B cell (primary cell): ENCODE data around the gene TAS1R2. TPM values are rescaled to one million over a fixed set of nuclear protein-coding genes. Genes with fewer than 3 reads are reported as not detected.

ENCODE experiments used
- ATAC-seq: fragments of 200-7000 bp; cut with Tn5 transposase; one replicate; pipeline ENCODE4 v1.10.0; 2021; ENCODE audit warnings: low read depth, mild to moderate bottlenecking, moderate number of reproducible peaks, moderate library complexity
- CTCF ChIA-PET: fragments of 350-600 bp; sonication (Branson Sonifier 250); formaldehyde crosslinking; loops from one replicate; lab custom pipeline; 2021; ENCODE audit warnings: antibody characterized with exemption, inconsistent platforms; lab: Charles Lee
- POLR2A ChIA-PET: fragments of 350-600 bp; sonication (Branson Sonifier 250); formaldehyde crosslinking; loops from one replicate; lab custom pipeline; 2021; ENCODE audit warnings: antibody characterized with exemption; lab: Charles Lee
- DNase-seq: peaks from one replicate; pipeline ENCODE4 v3.0.0; 2013
- H2AFZ ChIP-seq: 2 replicates; pipeline ENCODE4 v1.6.1; 2012; ENCODE audit warnings: mild to moderate bottlenecking, low read depth, low read length; ENCODE audit not compliant: insufficient read depth, poor library complexity, severe bottlenecking
- H3K27ac ChIP-seq, 2 donors: 1 replicate in 1 of 2; 2 replicates in 1 of 2; pipeline ENCODE4 v1.5.1; 2012 to 2013; ENCODE audit warnings: low read length in 2 of 2, mild to moderate bottlenecking in 2 of 2, moderate library complexity in 1 of 2
- H3K27me3 ChIP-seq, 4 experiments: fragments of 200-600 bp in 1 of 4; sonication (generic) in 1 of 4; replicated peaks in 1 of 4; 1 replicate in 2 of 4; 2 replicates in 2 of 4; pipeline versions ENCODE4 v1.6.1 to v1.7.0; 2013 to 2016; ENCODE audit warnings: low read length in 3 of 4, mild to moderate bottlenecking in 2 of 4, mixed read lengths in 1 of 4, moderate library complexity in 1 of 4; ENCODE audit not compliant: insufficient read depth in 4 of 4, control insufficient read depth in 3 of 4; ENCODE audit errors: control extremely low read depth in 1 of 4
- H3K36me3 ChIP-seq, 2 experiments: replicated peaks in 1 of 2; 1 replicate in 1 of 2; 2 replicates in 1 of 2; pipeline versions ENCODE4 v1.6.1 to v1.7.1; 2013; ENCODE audit warnings: low read length in 1 of 2; ENCODE audit not compliant: insufficient read depth in 2 of 2, control insufficient read depth in 1 of 2; ENCODE audit errors: control extremely low read depth in 1 of 2, extremely low read depth in 1 of 2
- H3K4me1 ChIP-seq, 2 donors: fragments of 200-600 bp in 1 of 2; sonication (generic) in 1 of 2; 1 replicate in 1 of 2; 2 replicates in 1 of 2; pipeline versions ENCODE4 v1.5.1 to v1.6.1; 2013 to 2017; ENCODE audit warnings: low read length in 2 of 2; ENCODE audit not compliant: control insufficient read depth in 2 of 2, insufficient read depth in 2 of 2
- H3K4me2 ChIP-seq: replicated peaks from 2 replicates; pipeline ENCODE3; 2012; ENCODE audit warnings: mild to moderate bottlenecking, low read depth, low read length; ENCODE audit not compliant: poor library complexity, severe bottlenecking
- H3K4me3 ChIP-seq, 5 experiments: fragments of 200-600 bp in 1 of 5; sonication (generic) in 1 of 5; 1 replicate in 3 of 5; 2 replicates in 2 of 5; pipeline versions ENCODE4 v1.5.1 to v1.7.0; 2011 to 2016; ENCODE audit warnings: low read length in 4 of 5, mild to moderate bottlenecking in 4 of 5, low read depth in 2 of 5, control low read depth in 1 of 5, moderate library complexity in 1 of 5; ENCODE audit not compliant: insufficient read depth in 1 of 5; ENCODE audit errors: control extremely low read depth in 1 of 5, extremely low read depth in 1 of 5
- H3K79me2 ChIP-seq: fragments of 200-600 bp; sonication (generic); one replicate; pipeline ENCODE4 v1.6.0; 2016; ENCODE audit warnings: low read length; ENCODE audit not compliant: control insufficient read depth, insufficient read depth
- H3K9ac ChIP-seq: fragments of 200-600 bp; sonication (generic); 2 replicates; pipeline ENCODE4 v1.6.1; 2017; ENCODE audit warnings: mild to moderate bottlenecking, low read length, moderate library complexity
- H3K9me3 ChIP-seq, 3 donors: one replicate each; pipeline versions ENCODE4 v1.6.1 to v1.7.1; 2013; ENCODE audit warnings: low read length in 2 of 3; ENCODE audit not compliant: control insufficient read depth in 2 of 3, insufficient read depth in 1 of 3; ENCODE audit errors: control extremely low read depth in 1 of 3
- H4K20me1 ChIP-seq: 2 replicates; pipeline ENCODE4 v1.6.0; 2012; ENCODE audit warnings: mild to moderate bottlenecking, low read length; ENCODE audit not compliant: insufficient read depth, control insufficient read depth, poor library complexity, severe bottlenecking
- H3K27ac Mint-ChIP-seq: one replicate; pipeline ENCODE4 v1.8.0; 2021; ENCODE audit warnings: mixed read lengths
- H3K27me3 Mint-ChIP-seq: one replicate; pipeline ENCODE4 v1.8.0; 2021; ENCODE audit warnings: mixed read lengths
- H3K4me1 Mint-ChIP-seq: one replicate; pipeline ENCODE4 v1.8.0; 2021; ENCODE audit warnings: mixed read lengths
- H3K4me3 Mint-ChIP-seq: one replicate; pipeline ENCODE4 v1.8.0; 2021; ENCODE audit warnings: mixed read lengths
- H3K9me3 Mint-ChIP-seq: one replicate; pipeline ENCODE4 v1.8.0; 2022; ENCODE audit warnings: mixed read lengths; ENCODE audit not compliant: insufficient read depth
- EZH2 ChIP-seq: IDR thresholded peaks from 2 replicates; pipeline ENCODE4 v1.6.1; 2012; ENCODE audit warnings: borderline replicate concordance, low read depth, mild to moderate bottlenecking, moderate library complexity, low read length; ENCODE audit not compliant: insufficient read depth, poor library complexity, severe bottlenecking
- WGBS: methylation state at CpG from one replicate; pipeline ENCODE4 v1.1.5; 2013; ENCODE audit warnings: missing lambda C conversion rate; ENCODE audit not compliant: insufficient coverage; 5-methylcytosine and 5-hydroxymethylcytosine counted together
- intact Hi-C: fragments of 100-400 bp; cut with micrococcal nuclease; formaldehyde crosslinking; loops from one replicate; pipeline ENCODE4 v1.10.0; 2022
- polyA plus RNA-seq: library from polyadenylated mRNA; depleted of rRNA; stranded (reverse); fragments of >200 nt; gene quantifications from 2 replicates; pipeline ENCODE4 v1.2.3, GENCODE V29; 2012
- total RNA-seq, 2 donors: library from RNA; stranded (reverse); fragments of 120-200 nt in 1 of 2; gene quantifications; 1 replicate in 1 of 2; 2 replicates in 1 of 2; pipeline versions ENCODE4 v1.2.3 to v1.2.4, GENCODE V29; 2013 to 2022
- TF ChIP-seq, protein P1 (sequence below): fragments of 200-600 bp; IDR thresholded peaks from one replicate; pipeline ENCODE4 v1.8.0; 2022; ENCODE audit warnings: antibody characterized with exemption, mild to moderate bottlenecking

TAS1R2 gene
- total and polyA plus RNA-seq, 2 donors (not counting 1 experiment from before 2014, with no cell fraction given): not detected

DNA sequence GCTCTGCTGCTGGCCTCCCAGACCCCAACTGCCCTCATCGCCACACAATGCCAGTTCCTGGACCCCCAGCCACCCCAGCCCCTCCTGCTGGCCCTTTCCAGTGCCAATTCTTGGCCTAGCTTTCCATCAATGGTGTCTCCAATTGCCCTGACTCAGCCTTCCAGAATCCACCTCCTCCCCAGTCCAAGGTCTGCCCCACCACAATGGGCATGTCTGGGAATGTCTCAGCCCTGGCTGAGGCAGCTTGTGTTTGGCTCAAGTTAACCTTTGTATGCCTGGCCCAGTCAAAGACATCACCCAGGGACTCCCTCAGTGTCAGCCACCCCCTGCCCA lies 26.5 kb upstream of the TAS1R2 start:
- Histone ChIP-seq H3K36me3 (peaks cover 0 to 5% of the 10 kb centered on the region in 2 experiments), H3K27ac (no peak overlapping the region), H3K9ac (no peak overlapping the region), H3K9me3 (no peaks in the 10 kb centered on the region), H3K79me2 (no peaks in the 10 kb centered on the region), H3K27me3 (no peaks in the 10 kb centered on the region), H3K4me1 (no peaks in the 10 kb centered on the region), H2AFZ (no peak overlapping the region), H3K4me3 (no peak overlapping the region), H3K4me2 (no peak overlapping the region), H4K20me1 (no peaks in the 10 kb centered on the region)
- no peak for TF ChIP-seq EZH2
- no peaks in the 10 kb centered on the region for H3K9me3 Mint-ChIP-seq
- 100% methylated on average over 1 of the region's 1 CpG for WGBS
- ATAC-seq: no peak
- H3K27ac Mint-ChIP-seq: no peak overlapping the region
- no peaks in the 10 kb centered on the region for H3K27me3 Mint-ChIP-seq
- intact Hi-C loops: no loop called here
- no peaks in the 10 kb centered on the region for H3K4me1 Mint-ChIP-seq
- no peak for DNase-seq
- POLR2A ChIA-PET: no interaction called here
- CTCF ChIA-PET: interaction anchor here (1.1 to 6.1 kb wide), 8 partner anchors 10 to 348 kb away, joined by 3 to 91 read pairs (median 16); partner anchors contain the start of gene ALDH4A1
- no peak overlapping the region for H3K4me3 Mint-ChIP-seq

DNA sequence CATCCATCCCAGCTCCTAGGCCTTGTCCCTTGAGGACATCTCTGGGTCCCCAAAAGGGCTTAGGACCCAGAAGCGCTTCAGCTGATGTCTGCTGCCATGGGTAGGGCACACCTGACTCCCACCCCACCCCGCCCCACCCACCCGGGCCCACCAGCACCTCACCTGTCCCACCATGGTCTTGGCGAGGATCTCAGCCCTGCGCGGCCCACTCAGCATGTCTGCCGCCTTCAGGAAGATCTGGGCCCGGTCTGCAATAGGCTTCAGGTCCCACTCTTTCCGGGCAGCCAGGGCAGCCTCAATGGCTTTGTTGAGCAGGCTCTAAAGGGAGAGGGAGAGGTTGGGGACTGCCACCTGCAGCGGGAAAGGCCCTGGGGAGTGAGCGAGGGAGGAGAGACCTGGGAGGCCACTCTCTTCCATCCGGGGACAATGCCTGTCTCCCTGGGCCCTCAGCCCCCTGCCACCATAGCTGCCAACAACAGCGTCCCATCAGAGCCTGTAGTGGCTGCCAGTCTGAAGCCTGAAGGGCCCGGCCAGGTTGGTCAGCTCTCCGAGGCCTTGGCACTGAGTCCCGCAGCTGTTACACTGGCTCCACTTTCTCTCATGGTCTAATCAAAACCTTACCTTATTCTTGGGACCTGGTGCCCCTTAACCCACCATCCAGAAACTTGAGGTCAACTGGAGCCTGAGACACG lies 26.0 kb upstream of the TAS1R2 start:
- no peaks in the 10 kb centered on the region for H3K79me2 ChIP-seq
- ATAC-seq (no peak), DNase-seq (no peak)
- H3K4me3 ChIP-seq: no peak overlapping the region
- Mint-ChIP-seq H3K27ac (no peak overlapping the region), H3K4me3 (no peak overlapping the region), H3K4me1 (no peaks in the 10 kb centered on the region), H3K9me3 (no peaks in the 10 kb centered on the region), H3K27me3 (no peaks in the 10 kb centered on the region)
- CTCF ChIA-PET: interaction anchor here (1.1 to 6.1 kb wide), 9 partner anchors 10 to 349 kb away, joined by 3 to 91 read pairs (median 12); partner anchors contain the start of gene ALDH4A1
- TF ChIP-seq EZH2: no peak
- TF ChIP-seq, protein P1, sequence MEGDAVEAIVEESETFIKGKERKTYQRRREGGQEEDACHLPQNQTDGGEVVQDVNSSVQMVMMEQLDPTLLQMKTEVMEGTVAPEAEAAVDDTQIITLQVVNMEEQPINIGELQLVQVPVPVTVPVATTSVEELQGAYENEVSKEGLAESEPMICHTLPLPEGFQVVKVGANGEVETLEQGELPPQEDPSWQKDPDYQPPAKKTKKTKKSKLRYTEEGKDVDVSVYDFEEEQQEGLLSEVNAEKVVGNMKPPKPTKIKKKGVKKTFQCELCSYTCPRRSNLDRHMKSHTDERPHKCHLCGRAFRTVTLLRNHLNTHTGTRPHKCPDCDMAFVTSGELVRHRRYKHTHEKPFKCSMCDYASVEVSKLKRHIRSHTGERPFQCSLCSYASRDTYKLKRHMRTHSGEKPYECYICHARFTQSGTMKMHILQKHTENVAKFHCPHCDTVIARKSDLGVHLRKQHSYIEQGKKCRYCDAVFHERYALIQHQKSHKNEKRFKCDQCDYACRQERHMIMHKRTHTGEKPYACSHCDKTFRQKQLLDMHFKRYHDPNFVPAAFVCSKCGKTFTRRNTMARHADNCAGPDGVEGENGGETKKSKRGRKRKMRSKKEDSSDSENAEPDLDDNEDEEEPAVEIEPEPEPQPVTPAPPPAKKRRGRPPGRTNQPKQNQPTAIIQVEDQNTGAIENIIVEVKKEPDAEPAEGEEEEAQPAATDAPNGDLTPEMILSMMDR: no peak
- no peak overlapping the region for H2AFZ ChIP-seq
- H3K27ac ChIP-seq: no peak overlapping the region
- H3K36me3 ChIP-seq: peaks cover 0 to 5% of the 10 kb centered on the region in 2 experiments
- over 99% methylated on average over 15 of the region's 17 CpGs for WGBS
- no peaks in the 10 kb centered on the region for H3K4me1 ChIP-seq
- no peak overlapping the region for H3K9ac ChIP-seq
- POLR2A ChIA-PET: no interaction called here
- H3K9me3 ChIP-seq: no peaks in the 10 kb centered on the region
- H3K27me3 ChIP-seq: no peaks in the 10 kb centered on the region
- no peaks in the 10 kb centered on the region for H4K20me1 ChIP-seq
- intact Hi-C loops: no loop called here
- no peak overlapping the region for H3K4me2 ChIP-seq
